Mesodermal cell (in vitro differentiated cells): ENCODE data around the gene PLEKHO1. TPM values are rescaled to one million over a fixed set of nuclear protein-coding genes. Genes with fewer than 3 reads are reported as not detected.
A peak's percentile ranks its signal among the peaks of the same experiment; 100 is the strongest.

Source experiments
- H3K27ac ChIP-seq: 2 replicates; pipeline ENCODE4 v1.7.0; 2013; ENCODE audit warnings: mild to moderate bottlenecking, low read depth, low read length, moderate library complexity; ENCODE audit not compliant: severe bottlenecking
- H3K36me3 ChIP-seq: 2 replicates; pipeline ENCODE4 v1.7.1; 2013; ENCODE audit warnings: mild to moderate bottlenecking, low read length, moderate library complexity; ENCODE audit not compliant: control insufficient read depth, insufficient read depth
- H3K4me1 ChIP-seq: one replicate; pipeline ENCODE4 v1.7.1; 2013; ENCODE audit warnings: mild to moderate bottlenecking, low read length; ENCODE audit not compliant: insufficient read depth, control insufficient read depth, poor library complexity, severe bottlenecking
- H3K4me3 ChIP-seq: 2 replicates; pipeline ENCODE4 v1.7.0; 2013; ENCODE audit warnings: low read length, control low read depth, mild to moderate bottlenecking; ENCODE audit not compliant: insufficient read depth, poor library complexity, severe bottlenecking; ENCODE audit errors: extremely low read depth
- H3K9me3 ChIP-seq: 2 replicates; pipeline ENCODE4 v1.7.1; 2013; ENCODE audit warnings: mild to moderate bottlenecking, low read length, moderate library complexity; ENCODE audit not compliant: control insufficient read depth
- WGBS, 2 experiments: methylation state at CpG; one replicate each; pipeline ENCODE4 v1.1.5; 2013; ENCODE audit warnings: missing lambda C conversion rate in 2 of 2; ENCODE audit not compliant: insufficient coverage in 2 of 2; 5-methylcytosine and 5-hydroxymethylcytosine counted together
- polyA plus RNA-seq, 2 experiments: library from polyadenylated mRNA; stranded (reverse); fragments of 50-300 nt; gene quantifications; one replicate each; pipeline ENCODE4 v1.2.3, GENCODE V29; 2013

PLEKHO1 gene, protein sequence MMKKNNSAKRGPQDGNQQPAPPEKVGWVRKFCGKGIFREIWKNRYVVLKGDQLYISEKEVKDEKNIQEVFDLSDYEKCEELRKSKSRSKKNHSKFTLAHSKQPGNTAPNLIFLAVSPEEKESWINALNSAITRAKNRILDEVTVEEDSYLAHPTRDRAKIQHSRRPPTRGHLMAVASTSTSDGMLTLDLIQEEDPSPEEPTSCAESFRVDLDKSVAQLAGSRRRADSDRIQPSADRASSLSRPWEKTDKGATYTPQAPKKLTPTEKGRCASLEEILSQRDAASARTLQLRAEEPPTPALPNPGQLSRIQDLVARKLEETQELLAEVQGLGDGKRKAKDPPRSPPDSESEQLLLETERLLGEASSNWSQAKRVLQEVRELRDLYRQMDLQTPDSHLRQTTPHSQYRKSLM
- polyA plus RNA-seq (2013, experiment 1 of 2): 73.5 TPM
- polyA plus RNA-seq (2013, experiment 2 of 2): 65.1 TPM

DNA sequence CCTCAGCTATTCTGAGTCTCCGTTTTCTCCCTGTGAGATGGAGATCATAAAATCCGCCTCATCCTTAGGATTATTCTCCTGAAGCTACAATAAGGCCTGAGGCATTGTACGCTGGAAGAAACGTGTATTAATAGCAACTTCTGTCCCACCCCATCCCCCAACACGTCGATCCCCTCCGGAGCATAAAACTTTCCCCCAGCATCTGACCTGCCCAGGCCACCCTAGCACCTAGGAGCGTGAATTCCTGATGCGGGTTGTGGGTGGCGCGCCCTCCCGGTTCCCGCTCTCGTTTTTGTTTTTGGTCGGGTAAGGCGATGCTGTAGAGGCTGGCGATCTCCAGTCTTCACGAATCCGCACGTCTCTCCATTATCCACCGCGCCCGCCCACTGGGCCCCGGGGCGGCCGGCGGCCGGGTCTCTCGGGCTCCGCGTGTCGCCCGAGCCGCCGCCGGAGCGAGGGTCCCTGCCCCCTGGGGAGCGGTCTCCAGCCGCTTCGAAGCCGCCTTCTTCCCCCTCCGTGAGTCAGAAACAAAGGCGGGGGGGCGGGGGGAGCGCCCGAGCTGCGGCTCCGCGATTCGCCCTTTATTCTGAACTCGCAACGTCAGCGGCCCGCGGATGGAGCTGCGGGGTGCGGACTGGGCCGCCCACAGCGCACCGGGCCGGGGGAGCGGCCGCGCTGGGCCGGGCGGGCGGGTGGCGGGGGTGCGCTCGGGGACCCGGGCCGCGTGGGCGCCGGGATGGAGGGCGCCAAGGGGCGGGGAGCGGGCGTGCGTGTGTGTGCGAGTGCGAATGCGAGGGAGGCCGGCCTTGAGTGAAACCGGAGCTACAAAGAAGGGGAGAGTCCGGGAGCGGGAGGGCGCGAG, at the start of gene PLEKHO1:
Gene PLEKHO1, plus strand, starts transcription at position 646 of the 862 bp plus-strand sequence. CDS start 342 bp downstream, outside the sequence.
- H3K4me3 ChIP-seq: peak within 1 kb of the TSS; percentile 90
- peaks cover 31% of the 10 kb centered on the region for H3K36me3 ChIP-seq
- 1% methylated on average over 29 to 56 of the region's 89 CpGs for WGBS, 2 experiments
- H3K4me1 ChIP-seq: peaks cover 29% of the 10 kb centered on the region
- peak within 1 kb of the TSS; percentile 71 for H3K27ac ChIP-seq
- no peaks in the 10 kb centered on the region for H3K9me3 ChIP-seq

DNA sequence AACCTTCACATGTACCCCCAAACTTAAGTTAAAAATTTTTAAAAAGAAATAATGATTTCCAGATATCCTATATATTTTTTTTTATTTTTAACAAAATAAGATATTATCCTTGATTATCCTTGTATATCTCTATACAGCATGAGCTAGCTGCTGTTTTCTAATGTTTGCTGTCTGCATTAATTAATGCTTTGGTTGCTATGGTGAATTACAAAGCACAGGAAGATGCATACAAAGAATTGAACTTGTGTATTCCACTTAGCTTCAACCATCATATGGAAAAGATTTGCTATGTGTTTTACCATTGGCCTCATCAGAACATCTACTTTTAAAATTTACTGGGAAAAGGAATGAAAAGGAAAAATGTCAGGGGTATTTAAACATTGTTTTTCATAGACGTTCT, 46.7 kb upstream of the PLEKHO1 start:
- H3K27ac ChIP-seq: no peak overlapping the region
- WGBS, 2 experiments: no CpG with 5 or more reads among the region's 1 CpG
- no peaks in the 10 kb centered on the region for H3K9me3 ChIP-seq
- no peak overlapping the region for H3K4me3 ChIP-seq
- no peaks in the 10 kb centered on the region for H3K4me1 ChIP-seq
- H3K36me3 ChIP-seq: peaks cover 35% of the 10 kb centered on the region

DNA sequence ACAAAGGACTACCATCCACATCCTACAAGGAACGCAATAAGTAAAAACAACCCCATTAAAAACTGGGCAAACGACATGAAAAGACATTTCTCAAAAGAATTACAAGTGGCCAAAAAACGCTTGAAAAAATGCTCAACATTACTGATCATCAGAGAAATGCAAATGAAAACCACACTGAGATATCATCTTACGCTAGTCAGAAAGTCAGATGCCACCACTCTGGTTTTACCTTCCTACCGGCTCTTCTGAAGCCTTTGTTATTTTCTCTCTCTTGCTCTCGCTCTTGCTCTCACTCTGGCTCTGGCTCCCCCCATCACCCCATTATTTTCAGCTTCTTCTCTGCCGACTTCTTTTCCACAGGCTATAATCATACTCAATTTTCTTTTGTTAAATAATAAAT, 43.4 kb upstream of the PLEKHO1 start:
- no peak overlapping the region for H3K27ac ChIP-seq
- no peaks in the 10 kb centered on the region for H3K4me1 ChIP-seq
- WGBS, 2 experiments: 76 to 85% methylated on average over 3 to 6 of the region's 7 CpGs
- no peaks in the 10 kb centered on the region for H3K9me3 ChIP-seq
- no peak overlapping the region for H3K4me3 ChIP-seq
- H3K36me3 ChIP-seq: peaks cover 19% of the 10 kb centered on the region

DNA sequence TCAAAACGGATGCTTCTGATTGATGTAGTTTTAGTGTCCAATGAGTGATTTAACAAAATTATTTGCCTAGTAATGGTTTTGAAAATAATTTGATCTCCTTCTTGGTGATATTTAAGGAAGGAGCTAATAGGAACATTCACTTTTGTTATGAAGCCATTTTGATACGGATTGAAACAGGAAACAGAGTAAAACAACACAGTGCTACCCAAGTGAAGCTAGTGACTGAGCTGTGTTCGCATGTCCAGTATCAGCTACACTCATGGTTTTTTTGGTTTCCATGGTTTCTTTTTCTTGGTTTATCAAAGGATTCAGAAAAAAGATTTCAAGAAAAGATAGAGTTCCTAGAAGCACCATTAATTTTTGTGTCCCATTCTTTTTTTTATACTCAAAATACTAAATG, 40.1 kb upstream of the PLEKHO1 start:
- H3K4me3 ChIP-seq: no peak overlapping the region
- WGBS, 2 experiments: 94 to 100% methylated on average over 3 of the region's 3 CpGs

DNA sequence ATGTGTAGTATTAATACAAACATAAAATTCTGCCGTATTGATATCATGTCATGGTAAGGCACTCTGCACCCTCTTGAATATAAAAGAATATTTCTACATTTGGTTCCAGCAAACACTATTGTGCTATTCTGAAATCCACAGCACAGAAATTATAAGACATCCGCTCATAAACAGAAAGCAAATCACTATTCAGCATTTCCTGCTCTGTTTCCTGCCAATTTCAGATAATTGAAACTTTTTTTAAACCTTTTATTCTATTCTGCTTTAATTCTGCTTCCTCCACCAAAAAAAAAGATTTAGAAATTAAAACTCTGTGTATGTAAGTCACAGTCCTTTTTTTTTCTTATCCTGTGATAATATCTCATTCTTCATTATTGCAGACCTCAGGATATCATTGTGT, 39.6 kb upstream of the PLEKHO1 start:
- WGBS, 2 experiments: 100% methylated on average over 1 of the region's 2 CpGs
- H3K27ac ChIP-seq: no peak overlapping the region
- H3K9me3 ChIP-seq: peaks cover 12% of the 10 kb centered on the region

More for the DNA sequence above, 40.1 kb upstream of the PLEKHO1 start:
- Histone ChIP-seq H3K36me3 (peaks cover 41% of the 10 kb centered on the region), H3K27ac (no peak overlapping the region), H3K4me1 (no peaks in the 10 kb centered on the region), H3K9me3 (peaks cover 7% of the 10 kb centered on the region)

DNA sequence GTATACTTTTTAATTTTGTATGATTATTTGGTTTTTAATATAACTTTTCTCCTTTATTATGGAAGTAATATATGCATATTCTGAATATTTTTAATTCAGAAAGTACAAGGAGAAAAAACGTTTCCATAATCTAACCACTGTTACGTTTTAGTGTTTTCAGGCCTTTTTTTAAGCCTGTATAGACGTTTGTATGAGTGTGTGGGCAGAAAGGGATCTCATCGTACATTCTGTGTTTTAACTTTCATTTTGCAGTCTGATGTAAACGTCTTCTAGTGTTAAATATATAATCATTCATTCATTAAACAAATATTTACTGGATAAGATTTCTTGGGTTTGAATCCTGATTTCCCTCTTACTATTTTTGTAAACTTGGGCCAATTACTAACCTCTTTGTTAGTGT, 38.0 kb upstream of the PLEKHO1 start:
- Histone ChIP-seq H3K36me3 (peaks cover 37% of the 10 kb centered on the region), H3K9me3 (peaks cover 13% of the 10 kb centered on the region), H3K4me1 (no peaks in the 10 kb centered on the region), H3K27ac (no peak overlapping the region), H3K4me3 (no peak overlapping the region)
- WGBS, 2 experiments: 100% methylated on average over 2 of the region's 5 CpGs; no CpG with 5 or more reads in 1 of the 2 experiments

More for the DNA sequence above, 39.6 kb upstream of the PLEKHO1 start:
- no peaks in the 10 kb centered on the region for H3K4me1 ChIP-seq
- H3K4me3 ChIP-seq: no peak overlapping the region
- H3K36me3 ChIP-seq: peaks cover 36% of the 10 kb centered on the region

DNA sequence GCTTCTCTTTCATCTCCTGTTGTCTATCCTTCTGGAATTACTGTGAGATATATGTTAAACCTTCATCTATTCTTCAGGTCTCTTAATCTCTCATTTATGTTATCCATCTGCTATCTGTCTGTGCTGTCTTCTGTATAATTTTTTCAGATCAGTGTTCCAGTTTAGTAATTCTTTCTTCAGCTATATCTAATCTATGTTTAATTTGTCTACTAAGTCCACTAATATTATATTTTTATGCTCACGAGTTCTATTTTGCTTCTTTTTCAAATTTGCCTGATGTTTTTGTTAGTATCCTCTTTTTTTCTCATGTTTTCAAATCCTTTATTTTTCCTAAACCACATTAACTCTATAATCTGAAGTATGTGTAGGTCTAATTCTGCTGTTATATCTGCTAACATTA, 34.6 kb upstream of the PLEKHO1 start:
- Histone ChIP-seq H3K36me3 (peaks cover 37% of the 10 kb centered on the region), H3K9me3 (peaks cover 13% of the 10 kb centered on the region), H3K4me1 (no peaks in the 10 kb centered on the region), H3K4me3 (no peak overlapping the region), H3K27ac (no peak overlapping the region)
- WGBS, 2 experiments: no CpG with 5 or more reads among the region's 1 CpG

DNA sequence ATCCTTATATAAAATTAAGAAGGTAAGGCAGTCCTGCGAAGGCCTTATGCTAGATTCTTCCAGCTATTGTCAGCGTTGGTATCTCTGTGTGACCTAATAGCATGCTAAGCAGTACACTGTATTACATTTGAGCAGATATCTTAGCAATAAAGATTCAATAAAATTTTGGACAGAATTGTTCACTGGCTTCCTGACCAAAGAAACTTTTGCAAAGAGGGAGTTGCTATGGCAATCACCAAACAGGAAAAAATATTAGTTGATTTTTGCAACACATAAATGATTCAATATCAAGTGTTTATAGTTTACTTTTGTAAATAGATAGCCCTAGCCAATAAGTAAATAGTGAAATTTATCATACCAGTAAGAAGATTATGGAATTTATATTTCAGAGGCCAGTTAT, 31.0 kb upstream of the PLEKHO1 start:
- H3K9me3 ChIP-seq: peaks cover 13% of the 10 kb centered on the region
- WGBS, 2 experiments: no CpG with 5 or more reads among the region's 2 CpGs
- peaks cover 17% of the 10 kb centered on the region for H3K36me3 ChIP-seq
- no peak overlapping the region for H3K27ac ChIP-seq
- no peaks in the 10 kb centered on the region for H3K4me1 ChIP-seq
- no peak overlapping the region for H3K4me3 ChIP-seq

DNA sequence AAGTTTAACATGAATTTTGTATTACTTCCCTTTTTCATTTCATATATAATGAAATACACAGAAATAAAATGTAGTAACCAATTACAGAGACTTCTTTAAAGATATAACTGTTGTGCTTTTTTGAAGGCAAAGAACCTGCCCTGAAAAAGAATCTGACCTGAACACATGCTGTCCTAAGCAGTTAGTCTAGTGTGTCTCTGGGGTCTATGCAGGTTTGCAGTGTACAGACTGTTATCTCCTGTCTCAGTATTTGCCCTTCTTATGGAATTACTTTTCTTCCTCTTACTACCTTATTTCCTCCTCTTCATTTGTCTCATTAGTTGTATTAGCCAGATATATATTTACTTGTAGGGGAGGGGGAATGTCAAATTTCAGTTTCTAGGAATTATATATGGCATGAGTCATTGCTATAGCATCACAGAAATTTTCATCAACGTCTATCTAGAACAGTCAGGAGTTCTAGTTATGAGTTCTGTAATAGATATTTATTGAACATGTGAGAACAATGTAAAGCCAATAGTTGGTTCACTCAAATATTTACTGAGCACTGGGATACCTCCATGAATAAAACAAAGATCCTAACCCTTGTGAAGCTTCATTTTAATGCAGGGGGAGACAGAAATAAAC, 28.4 kb upstream of the PLEKHO1 start:
- Histone ChIP-seq H3K27ac (no peak overlapping the region), H3K4me1 (no peaks in the 10 kb centered on the region), H3K9me3 (no peaks in the 10 kb centered on the region), H3K4me3 (no peak overlapping the region), H3K36me3 (peaks cover 4% of the 10 kb centered on the region)
- no CpG with 5 or more reads among the region's 1 CpG for WGBS, 2 experiments

DNA sequence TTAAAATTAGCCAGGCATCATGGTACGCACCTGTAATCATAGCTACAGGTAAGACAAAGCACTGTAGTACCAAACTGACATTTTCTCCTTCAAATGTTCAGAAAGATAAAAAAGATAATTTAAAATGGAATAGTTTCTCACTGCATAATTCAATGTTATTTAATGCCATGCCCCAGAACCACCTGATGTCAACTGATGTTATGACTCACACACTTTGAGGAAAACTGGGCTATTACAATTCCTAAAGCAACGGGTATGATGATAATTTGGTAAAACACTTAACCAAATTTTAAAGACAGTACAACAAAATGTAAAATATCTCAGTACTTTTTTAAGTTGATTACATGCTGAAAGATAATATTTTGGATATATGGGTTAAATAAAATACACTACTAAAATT, 22.9 kb upstream of the PLEKHO1 start:
- Histone ChIP-seq H3K36me3 (peaks cover 4% of the 10 kb centered on the region), H3K9me3 (no peaks in the 10 kb centered on the region)
- 100% methylated on average over 1 of the region's 2 CpGs; no CpG with 5 or more reads in 1 of the 2 experiments for WGBS, 2 experiments

More for the DNA sequence above, 22.9 kb upstream of the PLEKHO1 start:
- Histone ChIP-seq H3K27ac (no peak overlapping the region), H3K4me3 (no peak overlapping the region), H3K4me1 (no peaks in the 10 kb centered on the region)
